Endothelial cell of umbilical vein (primary cell): Measurements from ENCODE around the gene YIPF3.

Source experiments
- CTCF ChIP-seq, 2 donors: IDR thresholded peaks; 1 replicate in 1 of 2; 2 replicates in 1 of 2; pipeline ENCODE4 v1.5.1; 2011; ENCODE audit warnings: low read length in 2 of 2, mild to moderate bottlenecking in 2 of 2, moderate library complexity in 2 of 2, control low read depth in 1 of 2, inconsistent platforms in 1 of 2, low read depth in 1 of 2; ENCODE audit not compliant: insufficient read depth in 1 of 2; ENCODE audit errors: extremely low read depth in 1 of 2
- EZH2 ChIP-seq: IDR thresholded peaks from 2 replicates; pipeline ENCODE4 v1.6.1; 2012; ENCODE audit warnings: borderline replicate concordance, low read depth, mild to moderate bottlenecking, moderate library complexity, low read length, inconsistent platforms; ENCODE audit not compliant: severe bottlenecking
- GATA2 ChIP-seq: IDR thresholded peaks from 2 replicates; pipeline ENCODE4 v1.7.0; 2011; ENCODE audit warnings: low read depth, mild to moderate bottlenecking, moderate library complexity, mixed read lengths, low read length; ENCODE audit not compliant: insufficient read length, insufficient read depth
- MYC ChIP-seq: IDR thresholded peaks from one replicate; pipeline ENCODE4 v1.6.1; 2011; ENCODE audit warnings: mild to moderate bottlenecking, low read depth, low read length
- POLR2A ChIP-seq: IDR thresholded peaks from 2 replicates; pipeline ENCODE4 v1.6.1; 2012; ENCODE audit warnings: low read depth, mild to moderate bottlenecking, control low read depth, low read length
- POLR2AphosphoS5 ChIP-seq: IDR thresholded peaks from 2 replicates; pipeline ENCODE4 v1.6.1; 2012; ENCODE audit warnings: low read depth, mild to moderate bottlenecking, control low read depth, low read length, moderate library complexity; ENCODE audit not compliant: insufficient read depth
- TF ChIP-seq, protein P1 (sequence below): IDR thresholded peaks from 2 replicates; pipeline ENCODE4 v1.6.1; 2011; ENCODE audit not compliant: insufficient read depth, insufficient read length

DNA sequence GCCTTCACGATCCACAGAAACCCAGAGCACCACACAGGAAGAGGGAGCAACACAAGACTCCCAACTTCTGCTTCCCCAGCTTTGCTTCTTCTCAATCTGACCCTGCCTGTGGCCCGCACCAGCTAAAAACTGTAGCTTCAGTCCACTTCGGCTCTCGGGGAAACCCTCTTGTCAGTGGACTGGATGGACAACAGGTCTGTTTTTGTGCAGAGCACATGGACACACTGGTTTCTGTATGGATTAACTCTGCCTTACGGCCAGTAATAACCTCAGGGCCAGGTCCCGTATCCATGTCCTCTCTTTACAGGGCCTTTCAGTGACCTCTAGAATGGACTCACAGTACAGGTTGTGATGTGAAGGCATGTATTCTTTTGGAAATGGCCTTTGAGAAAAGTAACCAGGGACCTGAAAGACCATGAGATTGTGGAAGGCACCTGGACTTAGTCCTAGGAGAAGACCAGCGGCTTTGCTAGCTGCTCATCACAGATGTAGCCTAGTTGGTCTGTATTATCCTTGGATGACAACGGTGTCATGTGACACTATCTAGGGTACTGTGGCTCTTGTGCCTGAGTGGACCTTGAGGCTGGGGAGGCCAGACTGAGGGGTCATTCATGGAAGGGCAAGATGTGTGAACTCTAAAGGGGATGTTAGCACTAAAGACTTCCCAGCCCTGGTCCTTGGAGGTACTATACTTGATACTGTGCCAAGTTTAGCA lies 6.0 kb upstream of the YIPF3 start:
- no peak for TF ChIP-seq CTCF (IDR thresholded peaks at IDR 0.05; ENCODE audit: extremely low read depth in 1 of 2, insufficient read depth in 1 of 2, low read depth in 1 of 2, low read length in 2 of 2)
- no peak for TF ChIP-seq POLR2A
- TF ChIP-seq EZH2: no peak
- TF ChIP-seq, protein P1, sequence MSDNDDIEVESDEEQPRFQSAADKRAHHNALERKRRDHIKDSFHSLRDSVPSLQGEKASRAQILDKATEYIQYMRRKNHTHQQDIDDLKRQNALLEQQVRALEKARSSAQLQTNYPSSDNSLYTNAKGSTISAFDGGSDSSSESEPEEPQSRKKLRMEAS: no peak
- TF ChIP-seq POLR2AphosphoS5: no peak
- TF ChIP-seq GATA2: no peak
- no peak for TF ChIP-seq MYC
